IMR-90 (cell line): ENCODE results near the gene ARHGEF2.

Experiments used
- CHD1 ChIP-seq: IDR thresholded peaks from 2 replicates; pipeline ENCODE4 v1.6.1; 2012; ENCODE audit warnings: low read depth, low read length, improper control_type of control experiment
- CTCF ChIP-seq: conservative IDR thresholded peaks from 2 replicates; pipeline ENCODE4 v1.5.1; 2012; ENCODE audit warnings: mild to moderate bottlenecking, low read depth, low read length, improper control_type of control experiment
- FOS ChIP-seq: fragments of 150-350 bp; IDR thresholded peaks from 2 replicates; pipeline ENCODE4 v1.6.1; 2016; ENCODE audit warnings: low read depth, low read length
- RAD21 ChIP-seq: IDR thresholded peaks from 2 replicates; pipeline ENCODE4 v1.6.1; 2012; ENCODE audit warnings: low read length, improper control_type of control experiment
- RCOR1 ChIP-seq: IDR thresholded peaks from 2 replicates; pipeline ENCODE4 v1.6.1; 2012; ENCODE audit warnings: mild to moderate bottlenecking, low read length, improper control_type of control experiment; ENCODE audit not compliant: insufficient replicate concordance

DNA sequence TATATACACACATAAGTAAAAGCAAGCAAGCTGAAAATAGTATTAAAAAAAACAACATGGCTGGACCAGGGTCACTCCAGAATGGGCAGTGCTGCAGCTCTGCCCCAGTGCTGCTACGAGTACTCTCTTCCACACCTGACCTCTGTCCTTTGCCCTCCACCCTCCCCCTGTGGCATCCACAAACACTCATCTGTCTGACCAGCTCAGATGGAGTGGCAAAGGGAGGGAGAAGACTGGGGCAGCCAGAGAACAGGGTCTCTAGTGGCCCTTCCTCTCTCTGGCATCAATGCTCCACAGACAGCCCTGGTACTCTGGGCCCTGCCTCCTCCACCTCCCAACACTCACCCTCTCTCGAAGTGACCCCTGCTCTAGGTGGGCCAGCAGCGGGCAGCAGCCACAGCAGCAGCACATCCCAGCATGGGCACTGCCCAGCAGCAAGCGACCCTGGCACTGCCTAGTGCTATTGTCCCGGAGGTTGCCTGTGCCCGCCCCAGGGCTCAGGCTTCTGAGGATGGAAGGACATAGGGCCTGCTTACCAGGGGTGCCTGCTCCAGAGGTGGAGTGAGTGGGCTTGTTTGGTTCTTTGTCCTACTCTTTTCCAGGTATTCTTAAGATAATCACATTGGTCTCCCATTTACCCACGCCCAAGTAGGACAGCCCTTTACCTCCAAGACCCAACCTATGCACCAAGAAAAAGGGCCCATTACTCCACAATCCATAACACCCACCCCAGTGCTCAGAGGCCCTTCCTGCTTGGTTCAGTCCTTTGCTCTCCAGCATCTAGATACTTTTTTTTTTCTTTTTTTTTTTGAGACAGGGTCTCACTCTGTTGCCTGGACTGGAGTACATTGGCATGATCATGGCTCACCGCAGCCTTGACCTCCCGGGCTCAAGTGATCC is 6.2 kb downstream of the ARHGEF2 start:
- TF ChIP-seq CTCF (no peak), FOS (no peak), RCOR1 (no peak), RAD21 (no peak), CHD1 (no peak)
